ENCODE results near the gene OR2V2.
A peak's percentile ranks its signal among the peaks of the same experiment; 100 is the strongest.

DNA sequence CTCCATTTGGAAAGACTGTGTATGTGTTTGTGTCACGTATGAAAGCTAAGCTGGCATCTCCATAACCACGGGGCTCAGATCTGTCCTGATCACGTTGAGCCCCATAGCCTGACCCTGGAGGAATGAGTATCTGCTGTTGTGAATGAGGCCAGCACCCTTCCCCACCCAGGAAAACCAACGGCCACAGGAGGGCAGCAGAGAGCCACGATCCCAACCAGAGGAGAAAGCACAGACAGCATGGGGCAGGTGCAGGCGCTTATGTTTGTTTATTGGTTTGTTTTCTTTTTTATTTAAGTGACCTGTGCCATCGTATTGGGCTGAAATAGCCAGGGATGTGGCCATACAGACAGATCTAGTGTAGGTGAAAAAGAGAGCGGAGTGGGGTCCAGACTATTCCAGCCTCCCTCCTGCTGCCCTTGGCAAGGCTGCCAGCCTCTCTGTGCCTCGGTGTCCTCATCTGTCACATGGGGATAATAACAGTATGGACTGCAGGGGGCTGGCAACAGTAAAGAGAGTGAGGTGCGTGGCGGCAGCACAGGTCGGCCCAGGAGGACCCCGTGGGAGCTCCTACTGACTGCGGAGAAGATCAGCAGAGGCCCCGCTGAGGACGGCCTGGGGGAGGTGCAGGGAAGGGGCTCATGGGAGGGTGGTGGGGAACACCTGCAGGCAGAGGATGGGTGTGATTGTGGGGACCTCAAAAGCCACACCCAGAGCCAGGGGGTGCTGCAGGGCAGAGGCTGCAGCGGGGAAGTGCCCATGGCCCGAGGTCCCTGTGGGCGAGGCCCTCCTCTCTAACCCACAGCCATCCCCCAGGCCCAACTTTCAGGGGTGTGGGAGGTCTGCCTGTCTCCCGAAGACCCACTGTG is 12.1 kb downstream of the OR2V2 start:
- TF ChIP-seq, protein P1, sequence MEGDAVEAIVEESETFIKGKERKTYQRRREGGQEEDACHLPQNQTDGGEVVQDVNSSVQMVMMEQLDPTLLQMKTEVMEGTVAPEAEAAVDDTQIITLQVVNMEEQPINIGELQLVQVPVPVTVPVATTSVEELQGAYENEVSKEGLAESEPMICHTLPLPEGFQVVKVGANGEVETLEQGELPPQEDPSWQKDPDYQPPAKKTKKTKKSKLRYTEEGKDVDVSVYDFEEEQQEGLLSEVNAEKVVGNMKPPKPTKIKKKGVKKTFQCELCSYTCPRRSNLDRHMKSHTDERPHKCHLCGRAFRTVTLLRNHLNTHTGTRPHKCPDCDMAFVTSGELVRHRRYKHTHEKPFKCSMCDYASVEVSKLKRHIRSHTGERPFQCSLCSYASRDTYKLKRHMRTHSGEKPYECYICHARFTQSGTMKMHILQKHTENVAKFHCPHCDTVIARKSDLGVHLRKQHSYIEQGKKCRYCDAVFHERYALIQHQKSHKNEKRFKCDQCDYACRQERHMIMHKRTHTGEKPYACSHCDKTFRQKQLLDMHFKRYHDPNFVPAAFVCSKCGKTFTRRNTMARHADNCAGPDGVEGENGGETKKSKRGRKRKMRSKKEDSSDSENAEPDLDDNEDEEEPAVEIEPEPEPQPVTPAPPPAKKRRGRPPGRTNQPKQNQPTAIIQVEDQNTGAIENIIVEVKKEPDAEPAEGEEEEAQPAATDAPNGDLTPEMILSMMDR (IDR thresholded peaks at IDR 0.05): peak; percentile 63 to 89 (median 76)
- TF ChIP-seq POLR2A (IDR thresholded peaks at IDR 0.05): no peak
